GM21576 (cell line): Measurements from ENCODE around the gene SKI.
"Not testable (repeated sequence)": the region's sequence is repeated elsewhere in the genome, so short reads cannot be mapped to it uniquely, and the experiment has no call there.

Experiments
- ATAC-seq: cut with Tn5 transposase; IDR thresholded peaks from one replicate; pipeline ENCODE4 v1.9.1; 2021; ENCODE audit warnings: mild to moderate bottlenecking, moderate library complexity; ENCODE audit not compliant: unreplicated experiment

SKI gene

GRCh38 chr1:2258996-2259395, 30.9 kb downstream of the SKI start:
- ATAC-seq: no peak

GRCh38 chr1:2259668-2260402, 31.7 kb downstream of the SKI start:
- ATAC-seq: no peak

- ATAC-seq: not testable (repeated sequence)
These were observed 32.4 kb downstream of the SKI start for GRCh38 chr1:2260470-2260869.

DNA sequence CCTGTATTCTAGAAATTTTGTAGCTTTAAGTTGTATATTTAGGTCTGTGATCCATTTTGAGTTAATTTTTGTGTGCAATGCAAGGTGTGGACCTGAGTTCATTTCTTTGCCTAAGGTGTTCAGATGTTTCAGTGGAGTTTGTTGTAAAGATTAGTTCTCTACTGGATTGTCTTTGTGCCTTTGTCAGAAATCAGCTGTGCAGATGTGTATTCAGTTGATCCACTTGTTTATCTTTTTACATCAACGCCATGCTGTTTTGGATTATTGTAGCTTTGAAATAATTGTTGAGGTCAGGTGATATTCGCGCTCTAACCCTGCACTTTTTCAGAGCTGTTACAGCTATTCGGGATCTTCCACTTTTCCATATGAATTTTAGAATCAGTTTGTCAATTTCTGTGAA, 32.8 kb downstream of the SKI start:
- no peak for ATAC-seq

- not testable (repeated sequence) for ATAC-seq
These were observed 33.6 kb downstream of the SKI start for GRCh38 chr1:2261476-2262395.

- no peak for ATAC-seq
These were observed 38.3 kb downstream of the SKI start for GRCh38 chr1:2266301-2266975.

DNA sequence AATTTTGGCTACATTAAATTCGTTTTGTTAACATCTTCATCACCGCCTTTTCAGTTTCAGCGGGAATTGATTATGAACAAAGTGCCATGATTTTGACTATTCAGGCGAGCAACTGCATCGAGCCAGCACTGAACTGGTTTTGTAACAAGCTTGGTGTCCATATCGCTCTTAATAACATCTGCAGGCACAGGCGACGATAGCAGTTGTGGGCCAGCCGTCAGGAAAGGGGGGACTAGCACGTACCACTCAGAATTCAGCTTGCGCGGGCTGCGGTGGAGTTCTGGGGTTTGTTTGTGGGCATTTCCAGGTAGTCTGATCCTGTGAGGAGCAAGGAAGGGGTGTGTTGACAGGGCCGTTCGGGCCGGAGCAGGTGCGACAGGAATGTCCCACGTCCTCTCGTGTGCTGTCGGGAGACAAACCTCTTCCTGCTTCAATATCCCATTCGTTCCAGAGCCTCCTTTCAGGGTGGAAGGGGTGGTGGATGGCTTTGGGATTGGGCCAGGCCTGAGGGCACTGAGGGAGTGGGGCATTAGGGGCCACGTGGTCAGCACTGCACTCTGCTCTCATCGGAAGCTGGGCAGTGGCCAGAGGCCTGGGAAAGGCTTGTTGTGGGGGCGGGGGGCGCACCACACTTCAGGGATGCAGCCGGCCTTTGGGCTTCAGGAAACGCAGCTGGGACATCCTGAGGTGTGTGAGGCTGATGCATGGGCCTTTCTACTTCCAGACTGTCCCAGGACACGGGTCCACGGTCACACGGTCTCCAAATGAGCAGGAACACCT, 39.1 kb downstream of the SKI start:
- ATAC-seq: no peak

DNA sequence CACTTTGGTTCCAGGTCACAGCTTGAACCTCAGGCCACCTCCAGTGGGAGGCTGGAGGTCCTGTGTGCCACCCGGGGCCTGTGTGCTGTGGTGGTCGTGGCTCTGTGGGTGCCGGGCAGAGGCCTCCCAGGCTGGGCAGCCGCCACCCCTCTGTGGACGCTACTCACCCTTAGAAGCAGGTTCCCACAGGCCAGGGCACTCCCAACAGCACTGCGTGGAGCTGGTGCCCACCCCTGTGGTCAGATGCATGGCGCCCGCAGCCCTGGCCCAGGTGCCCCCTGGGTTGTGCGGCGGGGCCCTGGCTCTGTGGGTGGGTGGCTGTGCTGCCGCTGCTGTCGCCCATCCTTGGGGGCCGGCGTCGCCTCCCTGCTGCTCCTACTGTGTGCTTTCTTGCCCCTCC, 39.7 kb downstream of the SKI start:
- ATAC-seq: no peak

GRCh38 chr1:2268285-2269056, 40.4 kb downstream of the SKI start:
- no peak for ATAC-seq

- ATAC-seq: no peak
These were observed 41.2 kb downstream of the SKI start for GRCh38 chr1:2269193-2269921.

GRCh38 chr1:2269922-2270259, 41.8 kb downstream of the SKI start:
- no peak for ATAC-seq

- no peak for ATAC-seq
These were observed 42.4 kb downstream of the SKI start for GRCh38 chr1:2270260-2271100.

GRCh38 chr1:2271211-2271721, 43.1 kb downstream of the SKI start:
- no peak for ATAC-seq

DNA sequence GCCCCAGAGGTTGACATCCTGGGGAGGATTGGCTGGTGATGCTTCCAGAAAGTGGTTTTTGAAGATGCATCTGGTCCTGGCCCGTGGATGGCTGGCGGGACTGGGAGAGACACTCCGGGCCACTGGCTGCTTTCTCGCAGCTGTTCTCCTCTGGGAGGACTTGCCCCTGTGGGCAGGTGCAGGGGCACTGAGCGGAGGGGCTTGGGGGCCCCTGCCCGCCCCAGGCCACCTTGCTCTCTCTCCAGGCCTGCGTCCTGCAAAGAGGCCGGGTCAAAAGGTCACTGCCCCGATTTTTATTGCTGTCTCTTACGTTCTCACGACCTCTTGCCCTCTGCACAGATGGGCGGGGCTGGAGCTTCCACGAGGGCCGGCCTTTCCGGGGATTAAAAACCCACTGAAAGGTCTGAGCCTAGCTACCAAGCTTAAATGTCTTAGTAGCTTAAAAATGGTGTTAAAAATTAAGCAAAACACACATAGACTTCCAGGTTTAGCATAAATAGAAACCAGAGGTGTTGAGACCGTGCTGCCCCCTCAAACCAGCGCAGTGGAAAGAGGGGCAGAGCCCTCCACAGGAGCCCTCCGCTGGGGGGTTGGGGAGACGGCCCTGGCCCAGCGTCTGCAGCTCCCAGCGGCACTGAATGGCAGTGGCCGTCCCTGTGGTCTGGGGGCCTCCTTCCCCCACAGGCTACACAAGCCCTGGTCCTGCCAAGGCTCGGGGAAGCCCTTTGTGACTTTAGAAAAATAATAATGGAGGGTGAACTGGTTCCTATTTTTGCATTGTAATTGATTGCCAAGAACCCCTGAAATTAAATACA, 43.9 kb downstream of the SKI start:
- ATAC-seq: no peak

DNA sequence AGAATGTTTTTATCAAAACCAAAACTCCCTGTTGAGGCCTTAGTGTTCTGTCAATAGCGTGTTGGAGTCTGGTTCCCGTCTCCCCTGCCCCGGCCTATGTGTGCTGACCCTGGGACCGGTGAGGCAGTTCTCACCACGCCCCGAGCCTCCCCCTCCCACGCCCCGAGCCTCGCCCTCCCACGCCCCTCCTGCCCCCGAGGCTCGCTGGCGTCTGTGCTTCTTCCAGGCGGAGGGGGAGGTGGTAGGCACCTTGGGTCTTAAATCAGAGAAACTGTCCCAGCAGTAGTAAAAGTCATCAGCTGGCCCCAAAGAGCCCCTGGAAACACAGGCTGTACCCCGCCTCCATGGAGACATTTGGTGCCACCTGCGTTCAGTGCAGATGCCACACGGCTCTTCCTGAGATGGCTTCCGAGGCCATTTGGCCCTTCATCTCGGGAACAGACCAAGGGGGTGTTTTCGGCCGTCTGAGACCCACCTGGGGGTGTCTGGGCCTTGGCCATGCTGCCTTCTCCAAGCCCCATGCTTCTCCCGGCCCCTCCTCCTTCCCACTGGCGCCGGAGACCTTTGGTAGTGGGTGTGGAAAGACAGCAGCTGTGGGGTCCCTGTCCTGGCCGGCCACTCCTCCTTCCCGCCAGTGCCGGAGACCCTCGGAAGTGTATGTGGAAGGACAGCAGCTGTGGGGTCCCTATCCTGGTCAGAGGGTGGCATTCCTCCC, 44.7 kb downstream of the SKI start:
- ATAC-seq: no peak

GRCh38 chr1:2273401-2274090, 45.4 kb downstream of the SKI start:
- no peak for ATAC-seq
